GM21447 (cell line): ENCODE data around the gene MVB12B.

Experiments
- ATAC-seq: cut with Tn5 transposase; IDR thresholded peaks from one replicate; pipeline ENCODE4 v1.9.1; 2021; ENCODE audit not compliant: unreplicated experiment

Gene MVB12B

DNA sequence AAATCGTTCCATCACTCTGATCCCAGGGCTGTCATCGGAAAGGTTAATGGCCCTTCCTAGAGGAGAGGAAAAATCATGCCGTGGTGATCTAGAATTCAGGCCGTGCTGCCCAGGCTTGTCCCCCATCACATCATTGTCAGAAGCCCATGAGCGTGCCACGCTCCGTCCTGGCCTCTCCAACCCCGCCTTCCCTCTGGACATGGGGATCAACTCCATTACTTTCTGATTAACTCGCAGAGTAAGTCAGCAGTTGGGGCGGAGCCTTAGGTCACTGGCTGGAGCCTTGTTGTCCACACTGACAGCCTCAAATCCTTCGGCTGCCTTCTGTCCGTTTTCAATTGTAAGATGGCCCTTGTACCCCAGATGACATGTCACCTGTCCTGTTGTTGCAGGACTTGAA lies 75.0 kb downstream of the MVB12B start:
- ATAC-seq, result no peak

- no peak for ATAC-seq
Observed at GRCh38 chr9:126403397-126403796, 76.8 kb downstream of the MVB12B start.

DNA sequence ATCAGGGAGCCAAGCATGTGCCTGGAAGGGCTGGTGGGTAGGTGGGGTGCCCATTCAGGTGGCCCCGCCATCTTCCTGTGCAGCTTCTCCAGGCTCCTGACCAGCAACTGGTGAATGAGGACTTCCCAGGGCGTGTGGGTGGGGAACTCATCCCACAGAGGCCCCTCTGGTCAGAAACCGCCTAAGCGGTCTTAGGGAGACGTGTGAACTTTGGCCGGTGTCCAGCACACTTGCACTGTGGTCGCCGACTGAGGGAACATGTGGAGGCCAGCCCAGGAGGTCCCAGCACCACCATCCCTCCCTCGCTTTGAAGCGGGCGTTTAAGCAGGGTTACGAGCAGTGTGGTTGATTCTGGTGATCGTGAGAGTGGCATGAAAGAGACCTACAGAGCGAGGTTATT lies 77.8 kb downstream of the MVB12B start:
- ATAC-seq, result no peak

DNA sequence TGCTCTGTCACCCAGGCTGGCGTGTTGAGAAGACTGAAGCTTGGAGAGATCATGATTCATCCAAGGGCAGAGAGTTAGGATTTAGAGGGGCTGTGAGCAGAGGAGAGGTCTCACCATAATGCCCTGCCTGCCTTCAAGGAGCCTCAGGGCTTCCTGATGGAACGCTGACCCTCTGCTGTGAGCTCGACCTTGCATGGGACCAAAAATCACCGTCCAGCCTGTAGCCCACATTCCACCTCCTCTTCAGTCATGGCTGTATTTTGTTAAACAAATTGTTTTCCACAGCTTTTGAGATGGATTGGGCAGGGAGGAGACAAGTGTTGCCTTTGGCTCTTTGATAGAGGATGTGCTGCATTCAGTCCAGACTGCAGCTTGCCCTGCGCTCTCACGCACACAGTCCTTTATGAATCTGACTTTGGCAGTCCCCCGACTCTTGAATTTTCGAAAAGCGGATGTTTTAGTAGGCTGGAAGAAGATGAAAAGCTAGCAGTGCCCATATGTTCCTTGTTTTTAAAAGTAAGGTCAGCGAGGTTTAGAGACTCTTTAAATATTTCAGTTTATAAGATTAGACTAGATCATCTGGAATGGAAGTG lies 79.5 kb downstream of the MVB12B start:
- ATAC-seq, result no peak

- no peak for ATAC-seq
Observed at GRCh38 chr9:126407114-126407870, 80.7 kb downstream of the MVB12B start.

- ATAC-seq, result no peak
Observed at GRCh38 chr9:126408004-126408403, 81.4 kb downstream of the MVB12B start.

GRCh38 chr9:126410229-126410628 lies 83.6 kb downstream of the MVB12B start:
- no peak for ATAC-seq

- peak; percentile 83 for ATAC-seq
Observed at GRCh38 chr9:126411225-126411947, 84.8 kb downstream of the MVB12B start.

GRCh38 chr9:126411948-126412284 lies 85.3 kb downstream of the MVB12B start:
- no peak for ATAC-seq

GRCh38 chr9:126412905-126413304 lies 86.3 kb downstream of the MVB12B start:
- no peak for ATAC-seq

DNA sequence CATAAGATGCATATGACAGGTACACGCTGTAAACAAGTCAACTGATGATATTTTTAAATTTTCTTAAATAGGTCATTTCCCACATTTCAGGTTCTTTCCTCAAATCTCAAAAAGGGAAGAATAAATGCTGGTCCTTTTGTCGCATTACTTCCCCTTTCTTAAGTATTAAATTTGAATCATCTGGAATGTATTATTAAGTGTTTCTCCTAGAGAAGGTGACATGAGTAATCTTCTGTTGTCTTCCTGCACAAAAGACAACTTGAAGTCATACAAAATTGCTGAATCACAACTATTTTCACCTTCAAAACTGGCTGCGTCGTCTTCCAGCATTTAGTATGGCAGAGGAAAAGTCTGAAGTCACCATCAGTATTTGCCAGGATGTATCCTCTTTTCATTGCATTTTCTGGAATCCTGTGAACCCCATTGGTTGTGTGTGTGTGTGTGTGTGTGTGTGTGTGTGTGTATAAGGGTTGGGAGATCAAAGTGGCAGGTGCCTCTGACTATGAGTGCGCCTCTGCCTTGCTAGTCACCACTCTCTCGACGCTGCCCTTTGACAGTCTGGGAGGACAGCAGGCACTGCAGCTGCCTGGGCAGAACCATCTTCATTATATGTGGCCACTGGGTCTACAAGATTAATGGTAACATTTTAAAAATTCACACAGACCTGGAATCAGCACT lies 86.9 kb downstream of the MVB12B start:
- ATAC-seq, result no peak

DNA sequence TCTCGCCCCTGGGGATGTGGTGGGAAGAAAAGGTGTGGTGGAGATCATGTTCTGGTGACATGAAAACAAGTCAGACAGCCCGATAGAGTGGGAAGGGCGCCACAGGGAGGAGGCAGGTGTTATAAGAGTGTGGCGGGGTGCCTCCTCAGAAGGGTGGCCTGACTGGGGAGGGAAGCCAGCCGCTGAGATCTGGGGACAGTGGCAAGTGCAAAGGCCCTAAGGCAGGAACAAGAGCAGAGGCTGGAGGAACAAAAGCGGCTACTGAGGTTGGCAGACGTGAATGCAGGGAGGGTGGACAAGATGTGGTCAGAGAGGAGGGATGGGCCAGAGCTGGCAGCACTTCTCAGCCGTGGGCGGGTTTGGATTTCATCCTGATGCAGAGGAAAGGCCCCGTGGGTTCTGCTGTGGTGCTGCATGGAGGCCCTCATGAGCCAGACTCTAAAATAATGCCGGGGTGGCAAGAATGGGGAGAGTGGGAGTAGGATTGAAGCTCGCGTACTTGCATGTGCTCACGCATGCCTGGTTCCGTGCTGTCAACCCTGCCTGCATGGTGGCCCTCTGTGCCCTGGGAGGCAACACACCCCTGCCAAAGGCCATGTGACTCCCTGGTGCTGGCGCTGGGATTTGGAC lies 89.2 kb downstream of the MVB12B start:
- ATAC-seq, result no peak

DNA sequence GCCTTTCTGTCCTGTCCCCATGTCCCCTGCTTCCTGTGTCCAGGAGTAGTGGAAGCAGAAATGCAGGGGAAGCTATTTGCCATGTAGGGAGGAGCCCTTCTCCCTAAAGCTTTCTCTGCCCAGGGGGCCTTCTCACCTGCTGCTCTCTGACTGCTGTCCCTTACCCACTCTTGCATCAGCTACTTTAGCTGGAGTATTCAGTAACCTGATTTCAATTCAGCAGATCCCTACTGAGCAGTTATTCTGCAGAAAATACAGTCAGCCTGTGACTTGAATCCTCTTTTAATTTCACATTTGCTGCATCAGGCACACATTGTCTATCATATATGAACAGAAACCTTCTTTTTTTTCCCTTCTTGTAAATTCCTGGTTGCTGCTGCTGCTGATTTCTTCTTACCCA lies 90.4 kb downstream of the MVB12B start:
- ATAC-seq, result no peak

- no peak for ATAC-seq
Observed at GRCh38 chr9:126417684-126418083, 91.1 kb downstream of the MVB12B start.

- no peak for ATAC-seq
Observed at GRCh38 chr9:126418608-126419007, 92.0 kb downstream of the MVB12B start.

- ATAC-seq, result no peak
Observed at GRCh38 chr9:126419475-126419874, 92.8 kb downstream of the MVB12B start.

- no peak for ATAC-seq
Observed at GRCh38 chr9:126420135-126420534, 93.5 kb downstream of the MVB12B start.

DNA sequence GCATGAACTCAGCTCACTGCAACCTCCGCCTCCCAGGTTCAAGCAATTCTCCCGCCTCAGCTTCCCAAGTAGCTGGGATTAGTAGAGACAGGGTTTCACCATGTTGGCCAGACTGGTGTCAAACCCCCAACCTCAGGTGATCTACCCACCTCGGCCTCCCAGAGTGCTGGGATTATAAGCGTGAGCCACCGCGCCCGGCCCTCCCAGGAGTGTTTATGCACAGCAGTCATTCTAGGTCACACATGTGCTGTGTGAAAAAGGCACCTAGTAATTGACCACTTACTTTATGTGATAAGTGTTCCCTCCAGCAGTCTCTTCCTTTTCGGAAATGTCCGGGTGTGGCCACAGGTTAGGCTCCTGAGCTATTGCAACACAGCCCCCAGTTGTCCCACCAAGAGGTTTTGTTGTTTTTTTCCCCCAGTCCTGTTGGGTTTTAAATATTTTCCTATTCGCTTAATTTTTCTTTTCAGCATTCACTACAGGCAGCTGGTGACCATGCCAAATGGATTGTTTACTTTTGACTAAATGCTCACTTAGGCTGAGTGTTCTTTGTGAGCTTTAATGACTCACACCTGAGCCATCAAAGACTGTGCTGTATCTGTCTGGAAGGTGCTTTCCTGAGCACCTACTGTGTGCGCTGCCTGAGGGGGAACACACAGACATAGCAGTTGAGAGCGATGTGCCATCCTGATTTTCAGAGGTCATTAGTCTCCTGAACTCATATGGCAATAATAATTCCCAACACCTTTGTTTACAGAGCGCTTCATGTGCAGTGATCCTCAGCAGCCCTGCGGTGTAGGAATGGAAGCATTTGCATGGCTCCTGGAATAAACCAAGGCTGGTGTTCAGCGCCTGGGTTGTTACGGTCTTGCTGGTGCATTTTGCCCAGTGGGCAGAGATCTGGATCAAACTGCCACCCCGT lies 94.3 kb downstream of the MVB12B start:
- ATAC-seq, result no peak

DNA sequence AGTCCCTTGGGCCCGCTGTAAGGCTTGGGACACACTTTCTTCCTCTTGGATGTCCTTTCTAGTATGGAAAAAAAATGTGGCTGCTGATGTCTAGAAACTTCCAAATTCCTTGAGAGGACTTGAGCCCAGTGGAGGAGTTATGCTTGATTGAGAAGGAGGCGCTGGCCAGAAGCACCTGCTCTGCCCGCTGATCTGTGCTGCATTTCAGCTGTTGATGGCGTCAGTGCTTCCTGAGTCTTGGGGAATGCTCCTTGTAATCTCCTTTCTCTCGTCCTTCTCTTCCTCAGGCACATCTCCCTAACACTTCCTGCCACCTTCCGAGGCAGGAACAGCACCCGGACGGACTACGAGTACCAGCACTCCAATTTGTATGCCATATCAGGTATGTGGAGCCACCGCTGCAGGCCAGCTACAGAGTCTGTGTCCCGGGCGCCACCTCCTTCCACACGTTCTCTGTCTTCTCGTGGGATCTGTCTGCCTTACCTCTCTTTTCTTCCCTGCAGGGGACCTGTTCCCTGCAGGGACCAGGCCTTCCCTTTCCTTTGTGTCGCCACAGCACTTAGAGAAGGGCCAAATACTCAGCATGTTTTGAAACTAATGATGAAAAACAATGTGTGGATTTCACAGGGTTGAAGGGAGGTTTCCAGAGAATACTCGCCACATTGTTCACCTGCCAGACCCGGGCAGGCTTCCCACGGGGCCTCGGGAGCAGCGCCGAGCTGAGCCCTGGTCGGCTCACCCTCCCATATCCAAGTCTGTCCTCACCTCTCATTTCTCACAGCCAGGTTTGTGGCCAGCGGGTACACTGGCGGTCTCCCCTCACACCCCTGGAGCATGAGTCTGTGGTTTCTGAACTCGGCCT lies 95.2 kb downstream of the MVB12B start:
- no peak for ATAC-seq
